ENCODE results near the gene HTRA2.

HTRA2 gene

GRCh38 chr2:74514368-74515270 lies 15.1 kb upstream of the HTRA2 start, which contains the start of gene TLX2:
TLX2 (plus strand) TSS chr2:74514450; CDS start chr2:74514807, 357 bp downstream.
- no peak for DNase-seq
- Histone ChIP-seq H3K4me1 (ENCODE audit: insufficient read depth, low read length) (peaks cover 7% of the 10 kb centered on the region; the same call in 1 of the 2 replicates), H3K79me2 (ENCODE audit: insufficient read depth, low read length) (no peaks in the 10 kb centered on the region), H3K27me3 (ENCODE audit: insufficient read depth, low read length, poor library complexity) (peaks cover 28% of the 10 kb centered on the region), H3K27ac (ENCODE audit: low read length) (no peak within 1 kb of the TSS), H4K20me1 (ENCODE audit: insufficient read depth, low read length) (no peaks in the 10 kb centered on the region), H3K4me2 (ENCODE audit: insufficient read depth, low read length) (peak within 1 kb of the TSS; percentile 17; the same call in 1 of the 2 replicates), H2AFZ (ENCODE audit: low read depth, low read length) (no peak within 1 kb of the TSS; the same call in 1 of the 2 replicates), H3K9ac (ENCODE audit: low read depth, low read length) (no peak within 1 kb of the TSS), H3K4me3 (ENCODE audit: low read depth in 1 of 2, low read length in 2 of 2) (no peak within 1 kb of the TSS), H3K9me3 (ENCODE audit: insufficient read depth, low read length, severe bottlenecking) (no peaks in the 10 kb centered on the region), H3K36me3 (ENCODE audit: insufficient read depth, low read length) (no peaks in the 10 kb centered on the region)
- no peak for TF ChIP-seq CTCF (IDR thresholded peaks at IDR 0.05; ENCODE audit: borderline replicate concordance, extremely low read depth, low read length, poor library complexity, severe bottlenecking)
- no peak for TF ChIP-seq EZH2 (IDR thresholded peaks at IDR 0.05; ENCODE audit: borderline replicate concordance, low read depth, low read length, severe bottlenecking)
- no peak for ATAC-seq (ENCODE audit: insufficient read depth, low read depth)

GRCh38 chr2:74515271-74515980 lies 14.3 kb upstream of the HTRA2 start:
- Histone ChIP-seq H4K20me1 (ENCODE audit: insufficient read depth, low read length) (no peaks in the 10 kb centered on the region), H3K79me2 (ENCODE audit: insufficient read depth, low read length) (no peaks in the 10 kb centered on the region), H3K27ac (ENCODE audit: low read length) (no peak overlapping the region), H3K9ac (ENCODE audit: low read depth, low read length) (no peak overlapping the region), H3K4me3 (ENCODE audit: low read depth in 1 of 2, low read length in 2 of 2) (no peak overlapping the region), H2AFZ (ENCODE audit: low read depth, low read length) (no peak overlapping the region), H3K4me1 (ENCODE audit: insufficient read depth, low read length) (peaks cover 7% of the 10 kb centered on the region; the same call in 1 of the 2 replicates), H3K9me3 (ENCODE audit: insufficient read depth, low read length, severe bottlenecking) (no peaks in the 10 kb centered on the region), H3K4me2 (ENCODE audit: insufficient read depth, low read length) (no peak overlapping the region), H3K36me3 (ENCODE audit: insufficient read depth, low read length) (no peaks in the 10 kb centered on the region), H3K27me3 (ENCODE audit: insufficient read depth, low read length, poor library complexity) (peaks cover 28% of the 10 kb centered on the region)
- DNase-seq (no peak), ATAC-seq (ENCODE audit: insufficient read depth, low read depth) (no peak)
- TF ChIP-seq EZH2 (IDR thresholded peaks at IDR 0.05; ENCODE audit: borderline replicate concordance, low read depth, low read length, severe bottlenecking) (no peak), CTCF (IDR thresholded peaks at IDR 0.05; ENCODE audit: borderline replicate concordance, extremely low read depth, low read length, poor library complexity, severe bottlenecking) (no peak)

GRCh38 chr2:74515981-74516633 lies 13.6 kb upstream of the HTRA2 start:
- no peak for ATAC-seq (ENCODE audit: insufficient read depth, low read depth)
- Histone ChIP-seq H3K4me2 (ENCODE audit: insufficient read depth, low read length) (no peak overlapping the region), H3K79me2 (ENCODE audit: insufficient read depth, low read length) (no peaks in the 10 kb centered on the region)

More at GRCh38 chr2:74515981-74516633, 13.6 kb upstream of the HTRA2 start:
- Histone ChIP-seq H2AFZ (ENCODE audit: low read depth, low read length) (no peak overlapping the region), H3K9me3 (ENCODE audit: insufficient read depth, low read length, severe bottlenecking) (no peaks in the 10 kb centered on the region), H3K9ac (ENCODE audit: low read depth, low read length) (no peak overlapping the region), H3K4me3 (ENCODE audit: low read depth in 1 of 2, low read length in 2 of 2) (no peak overlapping the region), H4K20me1 (ENCODE audit: insufficient read depth, low read length) (no peaks in the 10 kb centered on the region), H3K36me3 (ENCODE audit: insufficient read depth, low read length) (no peaks in the 10 kb centered on the region), H3K4me1 (ENCODE audit: insufficient read depth, low read length) (peaks cover 7% of the 10 kb centered on the region; the same call in 1 of the 2 replicates), H3K27me3 (ENCODE audit: insufficient read depth, low read length, poor library complexity) (peaks cover 28% of the 10 kb centered on the region), H3K27ac (ENCODE audit: low read length) (no peak overlapping the region)
- TF ChIP-seq EZH2 (IDR thresholded peaks at IDR 0.05; ENCODE audit: borderline replicate concordance, low read depth, low read length, severe bottlenecking) (no peak), CTCF (IDR thresholded peaks at IDR 0.05; ENCODE audit: borderline replicate concordance, extremely low read depth, low read length, poor library complexity, severe bottlenecking) (no peak)
- DNase-seq: no peak

All from DND-41 (cell line).